DMS79 (cell line): Measurements from ENCODE around the gene GOLGA8B.
"Not testable (repeated sequence)": the region's sequence is repeated elsewhere in the genome, so short reads cannot be mapped to it uniquely, and the experiment has no call there.

Source experiments
- DNase-seq: peaks from one replicate; lab custom pipeline; 2025; lab: John Stamatoyannopoulos, UW

GOLGA8B gene, protein sequence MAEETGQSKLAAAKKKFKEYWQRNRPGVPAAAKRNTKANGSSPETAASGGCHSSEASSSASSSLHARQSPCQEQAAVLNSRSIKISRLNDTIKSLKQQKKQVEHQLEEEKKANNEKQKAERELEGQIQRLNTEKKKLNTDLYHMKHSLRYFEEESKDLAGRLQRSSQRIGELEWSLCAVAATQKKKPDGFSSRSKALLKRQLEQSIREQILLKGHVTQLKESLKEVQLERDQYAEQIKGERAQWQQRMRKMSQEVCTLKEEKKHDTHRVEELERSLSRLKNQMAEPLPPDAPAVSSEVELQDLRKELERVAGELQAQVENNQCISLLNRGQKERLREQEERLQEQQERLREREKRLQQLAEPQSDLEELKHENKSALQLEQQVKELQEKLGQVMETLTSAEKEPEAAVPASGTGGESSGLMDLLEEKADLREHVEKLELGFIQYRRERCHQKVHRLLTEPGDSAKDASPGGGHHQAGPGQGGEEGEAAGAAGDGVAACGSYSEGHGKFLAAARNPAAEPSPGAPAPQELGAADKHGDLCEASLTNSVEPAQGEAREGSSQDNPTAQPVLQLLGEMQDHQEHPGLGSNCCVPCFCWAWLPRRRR

DNA sequence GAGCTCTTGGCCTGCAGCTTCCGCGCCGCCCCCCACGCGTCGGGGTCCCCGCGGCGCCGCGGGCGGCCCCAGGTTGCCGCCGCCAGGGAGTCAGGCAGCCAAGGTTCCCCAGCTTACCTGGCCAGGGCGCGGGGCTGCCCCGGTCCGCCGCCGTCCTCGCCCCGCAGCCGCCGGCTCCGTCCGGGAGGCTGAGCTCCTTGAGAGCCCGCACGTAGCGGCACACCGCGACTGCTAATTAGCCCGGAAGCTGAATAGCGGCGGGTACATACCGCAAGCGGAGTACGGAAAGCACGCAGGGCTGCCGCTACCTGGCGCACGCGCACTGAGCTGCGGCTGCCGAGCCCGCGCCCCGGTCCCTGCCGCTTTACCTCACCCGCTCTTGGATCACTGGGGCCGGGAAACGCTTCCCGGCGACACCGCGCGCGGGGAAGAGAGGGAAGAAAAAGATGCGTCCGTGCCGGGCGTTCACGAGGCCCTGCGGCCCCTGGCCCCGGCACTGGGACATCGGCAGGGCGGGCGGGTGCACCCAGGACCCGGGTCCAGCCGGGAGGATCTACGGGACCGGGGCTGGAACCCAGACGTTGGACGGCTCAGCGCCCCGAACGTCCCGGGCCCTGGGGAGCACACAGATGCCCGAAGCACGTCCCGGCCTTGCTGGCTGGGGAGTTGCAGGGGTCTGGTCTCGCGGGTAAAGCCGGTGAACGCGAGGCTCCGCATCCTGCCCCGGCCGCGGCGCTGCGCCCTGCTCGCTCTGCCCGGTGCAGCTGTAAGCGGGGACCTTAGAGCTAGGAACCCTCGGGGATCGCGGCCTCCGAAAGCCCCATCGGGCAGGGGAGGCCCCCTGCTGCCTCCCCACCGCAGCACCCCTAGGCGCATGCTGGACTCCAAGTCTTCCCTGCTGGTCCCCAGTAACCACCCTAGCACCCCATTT lies at the start of gene GOLGA8B:
GOLGA8B (minus strand) TSS at position 253 of the 931 bp plus-strand sequence. CDS start 47,739 bp downstream, outside the sequence.
- peak; percentile 26 for DNase-seq

DNA sequence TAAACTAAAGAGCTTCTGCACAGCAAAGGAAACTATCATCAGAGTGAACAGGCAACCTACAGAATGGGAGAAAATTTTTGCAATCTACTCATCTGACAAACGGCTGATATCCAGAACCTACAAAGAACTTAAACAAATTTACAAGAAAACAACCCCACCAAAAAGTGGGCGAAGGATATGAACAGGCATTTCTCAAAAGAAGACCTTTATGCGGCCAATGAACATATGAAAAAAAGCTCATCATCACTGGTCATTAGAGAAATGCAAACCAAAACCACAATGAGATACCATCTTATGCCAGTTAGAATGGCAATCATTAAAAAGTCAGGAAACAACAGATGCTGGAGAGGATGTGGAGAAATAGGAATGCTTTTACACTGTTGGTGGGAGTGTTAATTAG lies 49.7 kb upstream of the GOLGA8B start:
- DNase-seq: not testable (repeated sequence)

DNA sequence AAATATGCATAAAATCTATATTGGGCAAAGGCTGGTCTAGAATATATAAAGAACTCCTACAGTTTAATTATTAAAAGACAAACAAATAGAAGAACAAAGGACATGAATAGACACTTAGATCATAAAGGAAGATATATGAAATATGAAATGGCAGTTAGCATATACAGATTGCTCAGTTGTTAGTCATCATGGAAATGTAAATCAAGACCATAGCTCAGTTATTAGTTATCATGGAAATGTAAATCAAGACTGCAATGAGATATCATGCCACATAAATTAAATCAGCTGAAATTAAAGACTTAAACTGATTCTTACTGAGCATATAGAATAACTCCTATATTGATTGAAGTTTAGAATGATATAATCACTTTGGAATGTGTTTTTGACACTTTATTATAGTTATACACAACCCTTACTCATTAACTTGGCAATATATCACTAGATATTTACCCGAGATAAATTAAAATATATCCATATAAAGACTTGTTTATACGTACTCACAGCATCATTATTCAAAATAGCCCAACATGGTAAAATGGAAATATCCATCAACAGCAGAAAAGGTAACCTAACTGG lies 45.2 kb upstream of the GOLGA8B start:
- DNase-seq: no peak

DNA sequence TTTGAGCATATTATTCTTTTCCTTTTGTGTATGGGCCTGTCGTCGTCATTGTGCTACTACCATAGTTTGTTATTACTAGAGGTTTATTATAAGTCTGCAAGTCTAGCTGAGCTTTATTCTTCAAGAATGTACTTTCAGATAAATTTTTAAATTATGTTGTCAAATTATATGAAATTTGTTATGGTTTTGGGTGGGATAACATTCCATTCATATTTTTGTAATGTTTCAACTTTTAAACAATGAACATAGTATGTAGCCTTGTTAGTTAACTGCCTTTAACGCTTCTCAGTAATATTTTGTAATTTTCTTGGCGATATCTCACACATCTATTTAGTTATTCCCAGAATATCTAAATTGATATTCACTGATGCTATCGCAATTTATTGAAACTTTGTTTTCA lies 41.6 kb upstream of the GOLGA8B start:
- no peak for DNase-seq

DNA sequence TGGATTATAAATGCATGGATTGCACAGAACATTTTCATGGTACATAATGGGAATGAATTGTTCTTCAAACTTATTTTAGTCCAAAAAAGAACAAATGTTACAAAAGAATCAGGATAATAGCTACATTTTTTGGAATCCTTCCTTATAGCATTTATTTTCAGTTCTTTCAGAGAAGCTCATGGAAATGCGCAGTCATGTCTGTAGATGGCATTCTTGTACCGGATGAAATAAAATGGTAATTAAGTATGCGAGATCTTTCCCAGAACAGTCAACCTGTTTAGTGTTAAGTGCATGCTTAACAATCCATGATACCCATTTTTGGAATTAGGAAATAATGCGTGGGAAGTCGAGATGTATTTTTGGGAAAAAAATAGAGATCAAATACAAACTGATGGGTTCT lies 38.2 kb upstream of the GOLGA8B start:
- no peak for DNase-seq

DNA sequence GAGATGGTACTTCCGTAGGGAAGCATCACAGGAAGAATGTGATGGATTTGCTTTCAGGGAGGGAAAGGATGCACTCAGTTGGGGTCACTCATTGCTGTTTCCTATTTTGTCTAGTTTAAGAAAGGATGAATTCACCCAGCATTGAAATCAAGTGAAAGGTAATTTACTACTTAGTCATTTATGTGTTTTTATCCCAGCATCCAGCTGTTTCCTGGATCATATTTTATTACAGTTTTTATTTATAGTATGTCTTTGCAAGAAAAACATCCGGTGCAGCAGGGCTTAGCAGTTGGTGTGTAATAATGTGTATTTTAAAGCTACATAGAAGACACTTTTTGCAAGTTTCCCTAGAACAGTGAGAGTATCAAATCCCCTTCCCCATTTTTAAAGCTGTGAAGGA lies 37.4 kb upstream of the GOLGA8B start:
- no peak for DNase-seq

DNA sequence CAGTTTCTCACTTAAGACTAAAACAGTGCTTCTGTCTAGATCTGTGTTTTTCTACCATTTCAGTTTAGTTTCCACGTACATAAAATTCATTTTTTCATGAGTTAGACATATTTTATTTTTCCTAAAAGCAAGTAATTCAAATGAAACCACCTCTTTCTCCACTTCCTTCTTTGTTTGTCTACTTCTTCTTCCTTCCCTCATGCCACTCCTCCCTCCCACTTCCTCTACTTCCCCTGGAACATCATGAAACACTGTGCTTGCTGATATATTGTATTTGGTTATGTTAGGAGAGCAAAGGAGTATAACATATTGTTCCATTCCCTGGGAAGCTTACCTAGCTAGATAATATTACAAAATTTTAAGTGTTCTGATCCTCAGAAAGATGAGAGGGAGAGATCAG lies 36.7 kb upstream of the GOLGA8B start:
- DNase-seq: no peak

DNA sequence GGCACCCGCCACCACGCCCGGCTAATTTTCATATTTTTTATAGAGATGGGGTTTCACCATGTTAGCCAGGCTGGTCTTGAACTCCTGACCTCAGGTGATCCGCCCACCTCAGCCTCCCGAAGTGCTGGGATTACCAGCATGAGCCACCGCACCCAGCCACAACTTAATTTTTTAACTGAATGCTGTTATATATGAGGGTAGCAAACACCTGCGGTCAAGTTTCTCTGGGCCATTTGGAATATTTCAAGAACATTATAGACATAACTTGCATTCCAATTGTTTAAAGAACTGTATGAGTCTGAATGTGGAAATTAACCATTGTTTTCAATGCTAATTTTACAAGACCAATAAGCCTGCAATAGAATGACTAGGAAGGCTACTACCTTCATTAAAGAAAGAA lies 35.7 kb upstream of the GOLGA8B start:
- DNase-seq: no peak

DNA sequence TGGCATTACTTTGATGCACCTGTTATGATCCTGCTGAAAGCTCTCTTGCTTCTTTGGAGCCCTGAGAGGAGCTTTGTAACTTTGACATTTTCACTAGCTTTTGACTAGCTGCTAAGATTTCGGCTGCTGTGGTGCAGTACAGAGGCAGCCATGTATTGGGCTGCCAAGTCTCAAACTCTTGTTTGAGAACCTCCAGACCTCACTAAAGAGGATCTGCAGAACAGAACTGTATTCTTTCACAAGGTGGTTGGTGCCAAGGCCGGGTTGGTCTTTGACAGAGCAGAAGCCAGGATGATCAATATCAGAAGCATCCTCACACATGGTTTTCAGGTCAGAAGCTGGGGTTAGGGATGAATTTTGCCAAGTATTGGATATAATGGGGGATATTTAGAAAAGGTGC lies 34.6 kb upstream of the GOLGA8B start:
- no peak for DNase-seq

DNA sequence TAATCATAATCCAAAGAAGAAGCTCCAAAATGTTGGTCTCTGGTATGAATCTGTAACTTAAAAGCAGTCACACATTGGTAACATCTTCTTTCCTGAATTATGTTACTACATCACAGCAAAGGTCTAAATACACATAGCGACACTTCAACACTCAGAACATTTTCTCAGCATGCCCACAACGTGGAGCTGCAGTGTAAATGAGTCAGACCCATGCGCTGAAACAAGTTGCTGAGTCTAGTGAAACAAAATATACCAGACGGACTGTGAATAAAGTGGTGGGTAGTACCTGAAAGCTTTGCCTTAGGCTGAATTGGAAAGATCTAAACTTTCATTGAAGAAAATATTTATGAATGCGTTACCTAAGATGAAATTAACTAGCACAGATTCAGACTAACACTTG lies 33.2 kb upstream of the GOLGA8B start:
- DNase-seq: no peak

DNA sequence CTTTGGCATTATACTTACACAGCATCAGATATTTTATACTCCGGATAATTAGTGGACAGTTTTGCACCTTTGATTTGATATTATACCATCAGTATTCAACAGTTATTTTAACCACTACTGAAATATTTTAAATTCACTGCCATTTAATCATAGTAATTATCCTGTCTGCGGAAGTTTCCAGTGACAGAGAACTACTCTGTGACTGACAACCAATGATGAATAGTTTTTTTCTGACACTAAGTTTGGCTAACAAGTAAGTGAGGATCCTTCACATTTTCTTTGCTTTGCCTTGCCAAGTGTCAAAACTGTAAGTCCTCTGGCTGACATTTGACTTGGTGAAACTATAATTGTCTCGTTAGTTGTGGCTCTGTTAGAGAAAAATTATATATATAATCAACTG lies 30.5 kb upstream of the GOLGA8B start:
- DNase-seq: no peak

DNA sequence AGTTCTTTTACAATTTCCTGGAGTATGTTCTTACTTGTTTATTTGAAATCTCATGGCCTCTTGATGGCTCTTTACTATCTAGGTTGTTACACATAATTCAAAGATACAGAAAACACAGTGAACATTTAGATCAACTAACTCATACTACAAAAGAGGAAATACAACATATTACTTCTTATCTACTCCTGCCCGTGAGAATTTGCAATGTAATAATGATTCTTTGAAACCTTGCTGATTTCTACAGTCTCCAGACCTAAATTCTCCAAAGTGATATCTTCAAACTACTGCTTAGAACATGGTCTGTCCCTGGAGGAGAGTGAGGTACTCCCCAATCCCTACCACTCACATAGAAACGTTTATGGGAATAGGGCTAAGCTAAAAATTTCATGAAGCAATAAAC lies 29.9 kb upstream of the GOLGA8B start:
- DNase-seq: no peak

DNA sequence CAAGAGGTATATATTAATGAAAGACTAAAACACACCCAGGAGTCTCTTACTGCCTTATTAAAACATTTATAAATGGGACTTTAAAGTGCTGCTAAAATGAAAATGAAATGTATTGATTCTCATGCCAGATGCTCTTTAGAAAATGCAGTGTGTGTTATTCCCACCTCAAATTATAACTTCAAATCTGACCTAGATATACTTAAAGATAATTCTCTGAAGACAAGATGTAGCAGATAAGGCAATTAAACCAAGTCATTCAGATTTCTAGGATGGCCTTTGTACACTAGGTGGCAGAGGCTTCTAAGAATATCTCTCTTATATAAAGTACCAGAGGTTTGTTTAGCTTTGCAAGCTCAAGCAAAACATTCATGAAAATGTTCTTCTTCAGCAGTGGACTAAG lies 26.9 kb upstream of the GOLGA8B start:
- no peak for DNase-seq

DNA sequence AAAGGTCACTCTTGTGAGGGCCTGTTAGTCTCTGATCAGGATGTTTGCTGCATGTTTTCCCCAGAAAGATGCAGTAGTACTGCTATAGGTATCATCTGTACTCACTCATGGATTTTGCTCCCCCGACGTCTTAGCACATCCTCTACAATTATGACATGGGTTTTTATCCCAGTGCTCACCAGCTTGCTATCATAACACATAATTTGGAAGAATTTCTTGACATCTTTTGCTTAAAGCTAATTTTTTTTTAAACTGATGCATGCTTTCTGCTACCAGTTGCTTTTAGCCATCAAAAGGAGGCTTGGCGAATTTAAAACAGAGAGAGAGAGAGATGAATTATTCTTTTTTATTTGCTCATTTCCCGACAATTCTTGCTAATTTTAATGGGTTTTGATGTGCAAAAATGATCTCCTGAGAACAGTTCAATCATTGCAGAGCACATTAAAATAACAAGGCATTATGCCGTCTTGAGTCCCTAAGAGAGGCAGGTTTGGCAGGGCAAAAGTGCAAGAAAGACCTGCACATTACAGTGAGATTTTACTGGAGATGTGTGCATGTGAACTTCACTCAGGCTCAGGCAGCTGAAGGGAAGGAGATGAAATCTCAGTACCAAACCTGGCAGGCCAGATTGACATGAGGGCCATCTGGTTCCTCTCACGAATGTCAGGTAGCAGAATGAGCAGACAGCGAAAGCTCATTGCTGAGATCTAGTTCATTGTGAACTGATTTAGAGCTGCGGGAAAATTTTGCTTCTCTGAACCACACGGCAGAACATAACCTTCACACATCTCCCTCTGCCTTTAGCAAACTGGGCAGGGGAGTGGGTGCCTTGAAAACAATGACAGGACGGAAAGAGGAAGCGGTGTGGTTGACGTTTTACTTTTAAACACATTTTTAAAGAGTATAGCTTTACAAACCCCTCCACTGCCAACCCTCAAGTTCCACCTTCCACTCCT lies 25.9 kb upstream of the GOLGA8B start:
- no peak for DNase-seq

DNA sequence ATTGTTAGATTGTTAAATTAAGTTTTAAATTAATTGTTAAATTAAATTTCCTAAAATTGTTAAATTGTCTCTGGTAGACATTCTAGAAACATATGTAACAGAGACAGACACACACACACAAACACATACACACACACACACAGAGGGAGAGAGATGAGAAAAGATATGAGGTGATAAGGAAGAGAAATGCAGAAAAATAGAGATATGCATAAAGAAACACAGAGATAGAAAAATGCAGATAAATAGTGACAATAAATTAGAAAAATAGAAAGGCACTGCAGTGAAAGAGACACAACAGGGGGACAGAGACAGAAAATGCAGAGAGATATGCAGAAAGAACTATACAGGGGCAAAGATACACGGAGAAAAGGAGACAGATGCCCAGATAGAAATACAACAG lies 25.1 kb upstream of the GOLGA8B start:
- no peak for DNase-seq

DNA sequence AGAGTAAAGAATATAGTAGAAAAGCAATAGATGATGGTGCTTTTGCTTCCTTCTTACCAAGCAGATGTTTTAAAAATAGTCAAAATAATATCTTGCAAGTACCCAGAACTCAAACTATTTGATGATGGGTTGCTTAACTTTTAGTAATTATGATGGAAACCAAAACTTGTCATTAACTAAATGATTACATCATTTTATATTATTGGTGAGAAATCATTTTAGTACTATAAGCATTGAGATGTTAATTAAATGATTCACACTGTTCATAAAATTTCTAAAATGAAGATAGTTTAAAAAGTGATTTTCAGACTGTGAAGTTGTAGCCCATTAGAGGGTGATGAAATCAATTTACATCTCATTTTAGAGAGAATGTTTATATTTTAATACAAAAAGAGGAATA lies 24.4 kb upstream of the GOLGA8B start:
- no peak for DNase-seq

DNA sequence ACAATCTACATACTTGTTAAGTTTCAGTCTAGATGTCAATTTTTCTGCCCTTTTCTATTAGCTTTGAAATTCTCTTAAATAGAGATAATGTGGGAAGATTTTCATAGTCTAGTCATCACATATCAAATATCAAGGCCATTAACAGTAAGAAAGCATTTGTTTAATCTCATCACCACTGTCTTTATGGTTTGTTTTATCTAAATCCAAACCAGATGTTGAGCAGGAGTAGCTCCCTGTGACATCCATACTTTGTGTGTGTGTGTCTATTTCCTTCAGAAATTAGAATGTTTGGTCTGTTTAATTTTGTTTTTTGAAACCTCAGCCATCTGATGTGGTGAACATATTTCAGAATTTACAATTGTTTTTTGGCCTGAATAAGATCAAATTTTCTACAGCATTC lies 23.1 kb upstream of the GOLGA8B start:
- DNase-seq: no peak

DNA sequence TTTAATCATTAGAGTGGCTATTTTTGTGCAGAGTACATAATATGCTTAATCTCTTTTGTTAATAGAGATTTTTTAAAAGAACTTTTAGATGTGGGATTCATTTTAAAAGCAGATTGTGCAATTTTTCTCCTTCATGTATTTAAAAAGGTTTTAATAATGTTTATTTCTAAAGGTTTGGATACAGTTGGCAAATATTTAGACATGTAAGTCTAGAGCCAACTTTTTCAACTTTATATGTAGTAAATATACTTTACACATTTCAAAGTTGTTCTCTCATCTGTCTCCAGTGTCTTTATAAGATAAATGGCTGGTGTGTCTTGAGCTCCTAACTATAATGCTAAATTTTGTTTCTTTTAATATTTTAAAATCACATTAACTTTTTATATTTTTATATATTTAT lies 22.7 kb upstream of the GOLGA8B start:
- DNase-seq: no peak

DNA sequence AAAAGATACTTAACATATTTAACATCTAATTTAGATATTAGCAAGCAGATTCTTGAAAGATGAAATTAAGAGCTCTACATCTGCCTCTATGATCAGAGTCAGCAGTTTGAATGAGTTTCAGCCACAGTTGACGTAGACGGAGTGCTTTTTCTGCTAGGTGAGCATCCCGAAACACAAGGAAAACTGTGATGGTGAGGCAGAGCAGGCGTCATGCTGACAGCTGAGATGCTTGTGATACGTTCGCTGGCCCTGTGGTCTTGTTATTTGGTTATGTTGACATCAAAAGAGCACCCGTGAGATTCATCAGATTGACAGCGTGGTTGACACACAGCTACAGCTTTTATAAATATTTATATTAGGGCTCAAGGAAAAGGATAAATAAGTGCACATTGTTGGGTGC lies 19.6 kb upstream of the GOLGA8B start:
- DNase-seq: no peak

DNA sequence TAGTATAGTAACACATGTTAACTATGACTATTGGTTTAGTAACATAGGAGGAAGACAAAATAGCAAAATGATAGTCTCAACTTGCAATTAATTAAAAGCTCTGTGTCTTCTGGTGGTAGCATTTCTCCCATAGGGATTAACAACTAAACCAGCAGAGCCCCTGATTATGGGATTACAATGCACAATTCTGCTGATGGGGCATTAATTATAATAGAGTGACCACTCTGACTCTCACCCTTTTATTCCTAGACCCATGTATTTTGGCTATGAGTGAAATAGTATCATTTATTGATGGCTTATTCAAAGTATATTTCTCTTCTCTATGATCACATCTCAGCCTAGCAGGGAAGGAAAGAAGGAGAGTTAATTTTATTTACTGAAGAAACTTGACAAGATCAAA lies 17.5 kb upstream of the GOLGA8B start:
- no peak for DNase-seq
